GM19468 (cell line): ENCODE results near the gene CNTN5.

Source experiments
- ATAC-seq: cut with Tn5 transposase; IDR thresholded peaks from one replicate; pipeline ENCODE4 v1.9.1; 2021; ENCODE audit warnings: mild to moderate bottlenecking, moderate library complexity, moderate number of reproducible peaks; ENCODE audit not compliant: unreplicated experiment; ENCODE audit errors: extremely low read depth

The CNTN5 gene

GRCh38 chr11:99366546-99366945, 345.8 kb downstream of the CNTN5 start:
- ATAC-seq: no peak

- no peak for ATAC-seq
These were observed 347.8 kb downstream of the CNTN5 start for GRCh38 chr11:99368583-99368982.

- ATAC-seq: no peak
These were observed 349.9 kb downstream of the CNTN5 start for GRCh38 chr11:99370549-99371216.

GRCh38 chr11:99371257-99371656, 350.5 kb downstream of the CNTN5 start:
- ATAC-seq: no peak

- ATAC-seq: no peak
These were observed 355.7 kb downstream of the CNTN5 start for GRCh38 chr11:99376463-99376862.

GRCh38 chr11:99383648-99384245, 363.0 kb downstream of the CNTN5 start:
- no peak for ATAC-seq

- ATAC-seq: no peak
These were observed 370.5 kb downstream of the CNTN5 start for GRCh38 chr11:99391245-99391644.

GRCh38 chr11:99406345-99406744, 385.6 kb downstream of the CNTN5 start:
- ATAC-seq: no peak

- no peak for ATAC-seq
These were observed 389.9 kb downstream of the CNTN5 start for GRCh38 chr11:99410636-99411035.

GRCh38 chr11:99418927-99419720, 398.4 kb downstream of the CNTN5 start:
- no peak for ATAC-seq

GRCh38 chr11:99419991-99420390, 399.2 kb downstream of the CNTN5 start:
- ATAC-seq: no peak

GRCh38 chr11:99422581-99423427, 402.1 kb downstream of the CNTN5 start:
- ATAC-seq: no peak

- ATAC-seq: no peak
These were observed 402.8 kb downstream of the CNTN5 start for GRCh38 chr11:99423428-99423983.

GRCh38 chr11:99424313-99425084, 403.8 kb downstream of the CNTN5 start:
- ATAC-seq: no peak

- ATAC-seq: no peak
These were observed 404.8 kb downstream of the CNTN5 start for GRCh38 chr11:99425596-99425995.

- ATAC-seq: no peak
These were observed 411.9 kb downstream of the CNTN5 start for GRCh38 chr11:99432677-99433076.

GRCh38 chr11:99443276-99443675, 422.5 kb downstream of the CNTN5 start:
- ATAC-seq: no peak

GRCh38 chr11:99446400-99446799, 425.7 kb downstream of the CNTN5 start:
- ATAC-seq: no peak

GRCh38 chr11:99449345-99449744, 428.6 kb downstream of the CNTN5 start:
- ATAC-seq: no peak
